Pancreas (tissue), 10 donors: ENCODE data around the gene DENND1A. TPM values are rescaled to one million over a fixed set of nuclear protein-coding genes. Genes with fewer than 3 reads are reported as not detected.

Source experiments
- ATAC-seq, 4 donors: fragments of 200-7000 bp; cut with Tn5 transposase; one replicate each; pipeline versions ENCODE4 v1.8.0 to v1.9.1; 2020; ENCODE audit warnings: mild to moderate bottlenecking in 4 of 4, moderate library complexity in 4 of 4
- DNase-seq, 6 donors: peaks; one replicate each; pipeline ENCODE4 v3.0.0-alpha.2; 2020
- FAIRE-seq: peaks from 2 replicates; lab custom pipeline; 2012; peaks lifted over from hg19 to GRCh38; lab: Jason Lieb, UNC
- H3K27ac ChIP-seq, 4 donors: fragments of 200-600 bp; sonication (generic); 1 replicate in 3 of 4; 2 replicates in 1 of 4; pipeline versions ENCODE4 v1.5.0 to v1.8.0; 2020
- H3K27me3 ChIP-seq, 4 donors: fragments of 200-600 bp; one replicate each; pipeline ENCODE4 v1.8.0; 2021
- H3K36me3 ChIP-seq, 3 donors: fragments of 200-600 bp; sonication (generic) in 1 of 3; one replicate each; pipeline versions ENCODE4 v1.5.0 to v1.8.0; 2020 to 2021
- H3K4me1 ChIP-seq, 3 donors: fragments of 200-600 bp; one replicate each; pipeline ENCODE4 v1.8.0; 2021
- H3K4me3 ChIP-seq, 4 donors: fragments of 200-600 bp; sonication (generic) in 2 of 4; one replicate each; pipeline versions ENCODE4 v1.5.0 to v1.8.0; 2020 to 2021
- H3K9me3 ChIP-seq, 4 donors: fragments of 200-600 bp; one replicate each; pipeline ENCODE4 v1.8.0; 2021
- CTCF ChIP-seq, 4 donors: fragments of 200-600 bp; sonication (generic) in 3 of 4; IDR thresholded peaks; one replicate each; pipeline versions ENCODE4 v1.5.0 to v1.8.0; 2021; ENCODE audit warnings: antibody characterized with exemption in 4 of 4
- WGBS, 2 donors: extraction: QIAGEN DNeasy Blood & Tissue Kit; methylation state at CpG; one replicate each; pipeline ENCODE4 v1.1.7; 2013; 5-methylcytosine and 5-hydroxymethylcytosine counted together
- intact Hi-C, 3 donors: fragments of 100-400 bp; cut with DNase I; formaldehyde crosslinking; loops; one replicate each; pipeline versions ENCODE4 v1.11.1 to v1.14.2; 2022
- polyA plus RNA-seq, 2 donors: library from polyadenylated mRNA; stranded (reverse); fragments of 200-250 nt; gene quantifications; one replicate each; pipeline ENCODE4 v1.2.3, GENCODE V29; 2013
- total RNA-seq, 6 donors: library from RNA; stranded (reverse); fragmentation: NEBNext Ultra II Directional in 4 of 6; extraction: Animal tissue kit (Norgen Biotek cat#: 25700) in 4 of 6; gene quantifications; one replicate each; pipeline versions ENCODE4 v1.2.1 to v1.2.4, GENCODE V29; 2021 to 2023
- donor health status: healthy with polysubstance abuse.
- donor health status: DM: no; HTN: no; CAD: no; lungs with moderate emphysema.
- donor health status: DM: no; HTN: no; CAD: no.
- donor health status: control.
- donor health status: control.
- donor health status: Bipolar disorder and iron deficiency.
- donor health status: DM: yes; HTN: yes; CAD: no.
- donor health status: DM: no; HTN: no; CAD: no.
- donor health status: DM: no; HTN: no; CAD: no.
- donor health status: DM: yes; HTN: yes; CAD: no.

The DENND1A gene
- total and polyA plus RNA-seq, 8 donors, result 4.5 to 8.3 (median 5.6) TPM

GRCh38 chr9:123957731-123958130 is 27.8 kb upstream of the DENND1A start:
- Histone ChIP-seq H3K27me3 (no peaks in the 10 kb centered on the region), H3K36me3 (no peaks in the 10 kb centered on the region), H3K9me3 (no peaks in the 10 kb centered on the region), H3K27ac (no peak overlapping the region), H3K4me1 (no peaks in the 10 kb centered on the region), H3K4me3 (no peak overlapping the region)
- FAIRE-seq (no peak), DNase-seq (no peak), ATAC-seq (no peak)
- intact Hi-C loops, result no loop called here
- TF ChIP-seq CTCF (IDR thresholded peaks at IDR 0.05), result no peak
- WGBS, 2 donors, result 50 to 74% methylated on average over 2 of the region's 2 CpGs

- H3K4me3 ChIP-seq, result no peak overlapping the region
- 61 to 79% methylated on average over 6 of the region's 6 CpGs for WGBS, 2 donors
- no peaks in the 10 kb centered on the region for H3K4me1 ChIP-seq
- DNase-seq (no peak), ATAC-seq (no peak), FAIRE-seq (no peak)
- no peaks in the 10 kb centered on the region for H3K36me3 ChIP-seq
- no peaks in the 10 kb centered on the region for H3K9me3 ChIP-seq
- no peak for TF ChIP-seq CTCF (IDR thresholded peaks at IDR 0.05)
- H3K27ac ChIP-seq, result no peak overlapping the region
- no peaks in the 10 kb centered on the region for H3K27me3 ChIP-seq
- intact Hi-C loops, result no loop called here
These were observed 27.3 kb upstream of the DENND1A start for GRCh38 chr9:123957168-123957721.

GRCh38 chr9:123955637-123956036 is 25.7 kb upstream of the DENND1A start:
- H3K27me3 ChIP-seq, result no peaks in the 10 kb centered on the region
- H3K9me3 ChIP-seq, result no peaks in the 10 kb centered on the region
- no peak for ATAC-seq
- intact Hi-C loops, result no loop called here
- DNase-seq, result no peak
- 72 to 83% methylated on average over 6 of the region's 6 CpGs for WGBS, 2 donors
- H3K27ac ChIP-seq, result no peak overlapping the region
- H3K4me3 ChIP-seq, result no peak overlapping the region
- H3K36me3 ChIP-seq, result no peaks in the 10 kb centered on the region
- TF ChIP-seq CTCF (IDR thresholded peaks at IDR 0.05), result no peak
- no peak for FAIRE-seq
- no peaks in the 10 kb centered on the region for H3K4me1 ChIP-seq

DNA sequence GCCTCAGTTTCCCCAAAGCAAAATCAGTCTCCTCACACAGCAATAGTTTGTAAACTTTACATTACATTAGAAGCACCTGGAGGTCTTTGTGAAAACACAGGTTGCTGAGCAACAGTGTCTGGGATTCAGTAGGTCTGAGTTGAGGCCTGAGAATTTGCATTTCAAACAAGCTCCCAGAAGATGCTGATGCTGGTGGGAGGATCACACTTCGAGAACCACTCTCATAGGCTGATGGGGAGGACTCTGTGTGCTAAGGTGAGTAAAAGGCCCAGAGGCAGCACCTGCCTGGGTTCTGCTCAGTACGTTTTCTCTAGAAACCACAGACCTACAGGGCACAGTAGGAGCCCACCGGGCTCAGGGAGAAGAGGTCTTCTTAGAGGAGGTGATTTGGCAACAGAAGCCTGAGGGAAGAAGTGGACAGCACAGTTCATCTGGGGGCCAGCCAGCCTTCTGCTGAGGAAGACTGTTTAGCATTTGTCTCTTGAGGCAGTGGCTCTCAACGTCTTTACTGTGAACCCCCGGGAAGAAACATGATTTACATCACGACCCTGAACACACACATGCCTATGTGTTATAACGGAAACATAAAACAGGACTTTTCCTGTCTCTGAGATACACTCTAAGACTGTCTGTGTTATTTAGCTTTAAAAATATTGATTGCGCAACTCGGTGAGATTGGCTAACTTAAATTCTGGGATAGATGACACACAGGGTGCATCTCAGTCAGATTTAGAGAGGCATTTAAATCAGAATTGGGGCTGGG is 24.8 kb upstream of the DENND1A start:
- H3K36me3 ChIP-seq, result no peaks in the 10 kb centered on the region
- H3K27me3 ChIP-seq, result no peaks in the 10 kb centered on the region
- no peak overlapping the region for H3K27ac ChIP-seq
- DNase-seq (no peak), ATAC-seq (peak in 1 of 4 donors; percentile 58), FAIRE-seq (no peak)
- intact Hi-C loops, result no loop called here
- no peak for TF ChIP-seq CTCF (IDR thresholded peaks at IDR 0.05)
- H3K9me3 ChIP-seq, result no peaks in the 10 kb centered on the region
- 59 to 67% methylated on average over 9 of the region's 9 CpGs for WGBS, 2 donors
- no peaks in the 10 kb centered on the region for H3K4me1 ChIP-seq
- no peak overlapping the region for H3K4me3 ChIP-seq
